ENCODE measurements around the gene CCDC197.

The CCDC197 gene

DNA sequence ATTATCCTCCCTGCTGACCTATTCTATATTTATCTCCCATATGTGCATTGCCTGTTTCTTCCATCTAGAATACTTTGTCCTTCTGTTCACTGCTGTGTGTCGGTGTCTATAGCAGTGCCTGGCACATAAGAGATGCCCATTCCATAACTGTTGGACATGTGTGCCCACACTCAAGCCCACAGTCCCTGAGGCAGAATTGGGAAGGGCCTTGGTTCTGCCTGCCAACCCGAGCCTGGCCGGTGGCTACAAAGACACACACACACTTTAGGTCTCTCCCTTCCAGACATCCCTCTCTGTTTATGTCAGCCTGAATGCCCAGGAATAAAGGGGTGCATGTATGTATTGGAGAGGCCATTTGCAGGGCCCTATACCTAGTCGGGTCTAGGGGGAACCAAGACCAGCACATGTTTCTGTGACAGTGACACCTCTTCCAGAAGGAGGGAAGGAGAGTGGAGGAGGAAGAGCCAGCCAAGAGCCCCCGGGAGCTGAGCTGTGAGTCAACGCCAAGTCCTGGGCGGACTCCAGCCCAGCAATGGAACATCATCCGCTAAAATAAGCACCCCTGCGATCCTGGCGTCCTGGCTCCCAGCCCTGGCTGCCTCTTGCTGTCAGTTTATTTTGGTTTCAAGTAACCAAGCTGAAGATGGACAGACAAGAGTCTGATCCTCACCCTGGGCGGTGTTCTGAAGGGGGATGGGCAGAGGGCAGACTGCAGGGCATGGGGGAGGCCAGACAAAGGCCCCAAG lies 16.5 kb upstream of the CCDC197 start:
- ATAC-seq = no peak

DNA sequence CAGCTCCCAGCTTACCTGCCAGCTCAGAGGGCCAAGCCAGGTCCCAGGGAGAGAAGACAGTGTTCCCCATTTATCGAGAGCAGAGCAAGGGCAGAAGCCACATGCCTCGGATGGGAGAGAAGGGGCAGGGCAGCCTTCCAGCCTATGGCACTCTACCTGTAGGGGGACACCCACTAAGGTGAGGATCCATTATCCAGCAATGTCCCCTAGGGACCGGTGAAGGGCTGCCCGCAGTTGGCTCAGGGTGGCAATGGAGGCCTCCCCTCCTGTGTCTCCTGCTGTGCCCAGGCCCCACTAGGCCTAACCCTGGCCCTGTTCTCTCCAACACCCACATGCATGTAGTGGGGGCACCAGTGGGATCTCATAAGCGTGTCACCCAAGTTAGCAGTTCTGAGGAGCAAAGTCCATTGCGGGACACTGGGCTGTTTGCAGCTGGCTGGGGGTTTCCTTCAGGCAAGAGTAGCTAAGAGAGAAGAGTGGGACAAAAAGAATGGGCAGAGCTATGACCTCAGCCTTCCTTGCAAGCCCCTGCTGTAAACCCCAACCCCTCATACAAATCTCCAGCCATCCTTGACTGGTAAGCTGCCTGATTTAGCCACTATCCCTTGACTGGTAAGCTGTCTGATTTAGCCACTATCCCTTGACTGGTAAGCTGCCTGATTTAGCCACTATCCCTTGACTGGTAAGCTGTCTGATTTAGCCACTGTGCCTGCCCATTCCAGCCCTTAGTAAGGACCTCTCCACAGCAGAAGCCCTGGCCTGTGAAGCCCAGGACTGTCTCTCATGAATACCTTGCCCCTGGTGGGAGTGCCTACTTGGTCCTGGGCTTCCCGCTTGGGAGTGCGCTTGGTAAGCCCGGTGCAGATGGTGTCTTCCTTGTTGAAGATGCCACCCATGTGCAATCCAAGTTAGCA lies 15.5 kb upstream of the CCDC197 start:
- ATAC-seq = no peak

DNA sequence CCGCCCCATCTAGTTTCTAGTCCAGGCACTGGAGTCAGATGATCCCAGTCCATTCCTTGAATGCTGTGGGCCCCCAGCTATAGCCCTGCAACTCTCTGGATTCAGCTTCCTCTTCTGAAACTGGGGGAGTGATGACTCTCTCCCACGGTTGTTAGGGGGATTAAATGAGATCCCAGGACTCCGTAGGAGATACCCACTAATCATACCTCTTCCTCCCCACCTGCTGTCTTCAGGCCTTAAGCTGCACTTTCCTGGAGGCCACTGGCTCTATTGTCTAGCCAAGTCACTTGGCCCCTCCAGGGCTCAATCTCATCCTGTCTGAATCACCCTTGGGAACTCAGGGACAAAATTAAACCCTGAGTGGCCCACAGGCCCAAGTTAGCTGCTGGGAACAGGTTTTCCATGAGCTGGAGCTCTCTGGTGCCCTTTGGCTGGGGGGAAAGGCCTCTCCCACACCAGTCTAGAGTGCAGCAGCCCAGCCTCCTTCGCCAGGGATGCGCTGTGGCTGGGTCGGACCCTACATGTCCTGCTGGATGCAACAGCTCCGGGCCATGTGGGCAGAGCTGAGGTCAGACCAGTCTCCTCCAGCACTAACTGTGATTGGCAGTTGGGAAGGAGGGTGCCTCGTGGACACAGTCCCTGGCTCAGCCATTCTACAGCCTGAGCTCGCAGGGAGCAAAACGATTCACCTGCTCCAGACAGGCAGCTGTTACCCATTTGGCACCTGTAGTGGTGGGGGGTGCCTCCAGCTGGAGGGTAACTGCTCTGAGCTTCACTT lies 14.7 kb upstream of the CCDC197 start:
- ATAC-seq = no peak

DNA sequence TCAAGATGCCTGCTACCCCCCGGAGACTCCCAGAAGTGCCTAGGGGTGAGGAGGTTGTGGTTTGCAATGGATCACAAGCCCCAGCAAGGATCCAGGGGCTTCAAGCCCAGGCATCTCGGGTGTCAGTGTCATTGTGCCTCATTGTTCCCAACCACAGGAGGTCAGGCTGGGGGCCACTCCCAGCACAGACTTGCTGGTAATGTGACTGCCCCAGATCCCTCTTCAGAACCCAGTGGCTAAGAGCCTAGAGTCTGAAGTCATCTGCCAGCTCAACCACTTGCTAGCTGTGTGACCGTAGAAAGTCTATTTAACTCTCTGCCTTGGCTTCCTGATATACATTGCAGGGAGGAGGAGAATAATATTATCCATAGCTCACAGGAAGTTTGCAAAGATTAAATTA lies 13.0 kb upstream of the CCDC197 start:
- ATAC-seq = no peak

DNA sequence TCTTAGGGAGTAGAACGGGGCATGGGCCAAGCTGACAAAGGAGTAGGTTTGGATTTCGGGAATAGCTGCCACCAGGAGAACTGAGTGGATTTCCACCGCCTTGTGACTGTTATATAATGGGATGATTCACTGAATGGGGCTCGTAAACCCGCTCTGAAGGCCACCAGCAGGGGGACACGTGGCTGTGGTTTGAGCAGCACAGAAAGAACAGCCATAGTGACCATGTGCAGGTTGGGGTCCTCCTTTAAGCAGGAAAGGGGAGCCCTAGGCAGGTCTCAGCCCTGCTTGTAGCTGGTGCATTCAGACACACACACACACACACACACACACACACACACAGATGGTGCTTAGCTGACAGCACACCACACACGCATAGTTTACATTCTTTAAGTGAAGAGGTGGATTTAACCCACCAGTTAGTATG lies 12.1 kb upstream of the CCDC197 start:
- ATAC-seq = no peak

DNA sequence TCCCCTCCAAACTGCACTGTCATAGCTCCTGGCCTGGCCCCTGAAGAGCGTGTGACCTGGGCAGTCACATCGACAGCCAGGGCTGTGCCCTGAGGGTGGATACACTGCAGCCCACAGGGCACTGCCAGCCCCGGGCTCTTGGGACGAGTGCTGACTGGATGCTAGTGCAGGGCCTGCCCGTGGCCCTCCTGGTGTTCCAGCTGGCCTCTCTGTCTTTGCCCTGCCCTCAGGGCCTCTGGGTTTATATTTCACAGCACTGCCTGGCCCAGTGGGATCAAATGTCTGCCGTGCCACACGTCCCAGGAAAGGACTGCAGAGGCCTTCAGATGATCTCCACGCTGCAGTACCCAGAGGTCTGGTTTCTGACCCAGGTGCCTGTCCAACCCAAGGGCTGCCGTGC lies 10.1 kb upstream of the CCDC197 start:
- ATAC-seq = no peak

DNA sequence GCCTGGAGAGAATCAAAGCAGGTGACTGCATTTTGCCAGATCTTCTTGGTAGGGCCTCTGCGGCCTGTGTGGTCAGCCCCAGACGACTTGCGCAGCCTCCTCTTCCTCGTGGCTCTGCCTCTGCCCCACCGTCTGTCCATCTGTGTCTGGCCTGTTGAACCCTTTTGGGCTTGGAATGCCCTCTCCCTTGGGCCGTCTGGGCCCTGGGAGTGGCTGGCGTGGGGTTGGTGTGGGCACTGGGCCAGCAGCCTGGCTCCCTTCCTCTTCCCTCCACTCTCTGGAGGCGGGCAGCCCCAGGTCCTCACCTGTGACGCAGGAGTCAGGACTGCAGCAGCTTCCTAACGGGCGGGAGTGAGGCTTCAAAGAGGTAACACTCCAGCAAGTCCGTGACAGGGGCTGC lies 9.7 kb upstream of the CCDC197 start:
- no peak for ATAC-seq

DNA sequence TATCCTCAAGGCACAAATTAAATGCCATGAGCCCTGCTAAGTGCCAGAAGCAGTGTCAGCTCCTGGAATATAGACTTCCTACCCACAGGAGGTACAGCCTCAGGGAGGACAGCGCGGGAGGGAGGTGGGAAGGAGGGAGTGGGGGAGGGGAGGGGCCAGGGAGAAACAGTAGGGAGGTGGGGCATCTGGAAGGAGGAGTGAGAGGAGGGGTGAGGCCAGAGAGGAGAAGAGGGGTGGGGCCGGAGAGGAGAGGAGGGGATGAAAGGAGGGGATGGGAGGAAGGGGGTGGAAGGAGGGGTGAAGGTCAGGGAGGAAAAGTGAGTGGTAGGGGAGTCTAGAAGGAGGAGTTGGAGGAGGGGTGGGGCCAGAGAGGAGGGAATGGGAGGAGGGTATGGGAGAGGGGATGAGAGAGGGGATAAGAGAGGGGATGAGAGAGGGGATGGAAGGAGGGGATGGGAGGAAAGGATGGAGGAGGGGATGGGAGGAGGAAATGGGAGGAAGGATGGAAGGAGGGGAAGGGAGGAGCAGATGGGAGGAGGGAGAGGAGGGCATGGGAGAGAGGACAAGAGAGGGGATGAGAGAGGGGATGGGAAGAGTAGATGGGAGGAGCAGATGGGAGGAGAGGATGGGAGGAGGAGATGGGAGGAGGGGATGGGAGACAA lies 9.2 kb upstream of the CCDC197 start:
- no peak for ATAC-seq

DNA sequence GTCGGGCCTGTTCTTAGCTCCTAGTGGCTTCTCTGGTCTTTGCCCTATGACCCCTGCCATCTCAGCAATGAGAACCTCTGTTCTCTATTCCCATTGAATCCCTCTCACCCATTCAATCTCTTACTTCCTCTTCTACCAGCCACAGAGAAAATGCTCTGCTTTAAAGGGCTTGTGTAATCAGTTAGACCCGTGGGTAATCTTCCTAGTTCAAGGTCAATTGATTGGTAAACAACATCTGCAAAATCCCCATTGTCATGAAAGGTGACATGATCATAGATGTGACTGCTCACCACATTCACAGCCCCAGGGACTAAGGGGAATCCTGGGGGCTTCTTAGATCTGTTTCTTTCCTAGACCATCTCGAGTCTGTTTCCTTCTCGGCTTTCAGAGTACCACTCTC lies 7.2 kb upstream of the CCDC197 start:
- no peak for ATAC-seq

DNA sequence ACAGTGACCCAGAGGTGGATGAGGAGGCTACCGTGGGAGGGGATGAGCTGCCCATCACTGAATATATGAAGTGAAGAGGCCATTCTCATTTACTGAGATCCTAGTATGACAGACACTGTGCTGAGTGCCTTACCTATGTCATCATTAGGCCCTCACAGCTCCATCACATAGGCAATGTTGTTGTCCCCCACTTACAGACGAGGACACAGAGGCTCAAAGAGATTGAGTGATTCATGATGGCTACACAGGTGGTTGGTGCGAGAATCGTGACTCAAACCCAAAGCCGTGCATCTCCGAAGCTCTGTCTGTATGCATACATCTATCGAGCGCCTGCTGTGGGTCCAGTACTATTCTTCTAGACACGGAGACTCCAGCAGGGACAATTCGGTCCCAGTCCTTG lies 5.9 kb upstream of the CCDC197 start:
- peak; percentile 30 to 39 for ATAC-seq

DNA sequence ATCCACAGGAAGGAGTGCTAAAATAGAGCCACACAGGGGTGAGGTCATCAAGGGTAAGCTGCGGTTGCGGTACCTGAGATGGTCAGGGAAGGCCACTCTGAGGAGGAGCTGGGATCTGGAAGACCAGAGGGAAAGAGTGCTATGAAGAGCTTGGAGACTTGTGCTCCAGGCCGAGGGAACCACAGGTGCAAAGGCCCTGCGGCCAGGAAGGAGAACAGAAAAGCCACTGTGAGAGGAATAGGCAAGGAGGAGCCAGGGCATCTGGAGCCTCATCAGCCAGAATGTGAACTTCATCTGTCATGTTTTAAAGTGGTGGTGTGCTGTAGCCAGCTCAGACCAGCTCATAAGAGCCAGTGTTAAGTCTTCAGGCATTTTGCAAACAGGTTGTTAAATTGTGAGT lies 5.5 kb upstream of the CCDC197 start:
- no peak for ATAC-seq

DNA sequence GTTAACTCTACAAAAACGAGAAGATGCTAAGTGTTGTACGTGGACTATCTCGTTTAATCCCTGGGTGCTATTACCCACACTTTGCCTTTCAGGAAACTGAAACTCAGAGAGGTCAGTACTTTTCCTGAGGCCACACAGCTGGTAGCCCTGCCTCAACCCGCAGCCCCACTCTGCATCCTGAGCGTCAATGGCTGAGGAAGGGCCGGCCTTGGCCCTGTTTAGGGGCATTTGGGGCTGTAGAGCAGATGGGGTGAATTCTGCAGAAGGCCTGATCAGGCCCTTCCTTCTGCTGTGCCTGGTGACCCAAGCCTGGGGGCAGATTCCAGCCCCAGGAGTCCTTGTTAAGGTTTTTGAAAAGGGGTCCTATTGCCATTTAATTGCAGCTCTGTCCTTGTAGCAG lies 3.7 kb upstream of the CCDC197 start:
- no peak for ATAC-seq

DNA sequence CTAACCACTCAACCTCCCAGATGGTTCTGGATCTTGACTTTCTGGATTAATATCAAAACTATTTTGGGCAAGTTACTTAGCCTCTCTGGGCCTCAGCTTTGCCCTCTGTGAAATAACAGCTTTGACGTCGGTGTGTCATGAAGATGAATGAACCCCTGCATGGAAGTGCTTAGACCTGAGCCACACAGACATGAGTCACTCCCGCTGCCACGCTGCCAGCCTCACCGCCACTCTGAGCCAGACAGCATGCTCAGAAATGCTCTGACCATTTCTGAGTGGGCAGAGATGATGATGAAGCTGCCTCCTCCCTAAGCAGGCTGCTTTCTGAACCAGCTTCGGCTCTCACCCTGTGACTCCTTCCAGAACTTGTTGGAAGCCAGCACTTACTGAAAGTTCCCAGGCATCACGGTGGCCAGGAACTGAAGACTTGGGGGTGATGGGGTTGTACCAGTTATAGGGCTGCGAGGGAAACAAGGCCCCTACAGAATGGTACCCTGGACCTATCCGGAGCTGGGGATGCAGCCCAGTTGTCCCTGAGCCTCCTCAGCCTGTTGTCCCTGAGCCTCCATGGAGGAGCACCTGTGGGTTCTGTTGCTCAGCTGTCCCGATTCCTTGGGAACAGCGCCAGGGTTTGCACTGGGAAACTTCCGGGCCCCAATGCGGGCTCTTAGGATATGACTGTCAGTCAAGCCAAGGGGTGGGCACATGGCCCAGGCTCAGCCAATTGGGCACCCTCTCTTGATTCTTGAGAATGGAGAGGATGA lies 2.0 kb upstream of the CCDC197 start:
- ATAC-seq = peak; percentile 92 to 96

DNA sequence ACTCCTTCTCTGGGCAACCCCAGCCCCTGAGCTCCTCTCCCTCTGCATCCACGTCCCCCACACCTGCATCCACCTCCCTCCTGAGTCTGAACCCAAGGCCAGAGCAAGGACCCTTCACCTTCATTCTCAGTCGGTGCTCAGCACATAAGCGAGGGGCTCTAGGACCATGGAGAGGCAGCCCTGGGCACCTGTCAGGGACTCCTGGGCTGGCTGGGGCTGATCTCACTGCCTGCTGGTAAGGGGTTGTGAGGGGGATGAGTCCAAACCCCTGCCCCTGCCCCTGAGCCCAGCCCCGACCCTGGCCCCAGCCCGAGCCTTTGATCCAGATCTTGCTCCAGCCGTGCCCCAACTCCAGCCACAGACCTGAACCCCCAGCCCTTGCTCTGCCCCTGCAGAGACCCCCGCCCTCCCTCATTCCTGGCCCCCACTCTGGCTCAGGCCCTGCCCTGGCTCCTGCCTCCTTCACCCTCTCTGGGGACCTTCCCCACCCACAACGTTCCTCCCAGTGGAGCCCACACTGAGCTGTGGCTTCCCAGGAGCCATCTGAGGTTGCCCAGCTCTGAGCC lies 888 bp upstream of the CCDC197 start:
- ATAC-seq = no peak

DNA sequence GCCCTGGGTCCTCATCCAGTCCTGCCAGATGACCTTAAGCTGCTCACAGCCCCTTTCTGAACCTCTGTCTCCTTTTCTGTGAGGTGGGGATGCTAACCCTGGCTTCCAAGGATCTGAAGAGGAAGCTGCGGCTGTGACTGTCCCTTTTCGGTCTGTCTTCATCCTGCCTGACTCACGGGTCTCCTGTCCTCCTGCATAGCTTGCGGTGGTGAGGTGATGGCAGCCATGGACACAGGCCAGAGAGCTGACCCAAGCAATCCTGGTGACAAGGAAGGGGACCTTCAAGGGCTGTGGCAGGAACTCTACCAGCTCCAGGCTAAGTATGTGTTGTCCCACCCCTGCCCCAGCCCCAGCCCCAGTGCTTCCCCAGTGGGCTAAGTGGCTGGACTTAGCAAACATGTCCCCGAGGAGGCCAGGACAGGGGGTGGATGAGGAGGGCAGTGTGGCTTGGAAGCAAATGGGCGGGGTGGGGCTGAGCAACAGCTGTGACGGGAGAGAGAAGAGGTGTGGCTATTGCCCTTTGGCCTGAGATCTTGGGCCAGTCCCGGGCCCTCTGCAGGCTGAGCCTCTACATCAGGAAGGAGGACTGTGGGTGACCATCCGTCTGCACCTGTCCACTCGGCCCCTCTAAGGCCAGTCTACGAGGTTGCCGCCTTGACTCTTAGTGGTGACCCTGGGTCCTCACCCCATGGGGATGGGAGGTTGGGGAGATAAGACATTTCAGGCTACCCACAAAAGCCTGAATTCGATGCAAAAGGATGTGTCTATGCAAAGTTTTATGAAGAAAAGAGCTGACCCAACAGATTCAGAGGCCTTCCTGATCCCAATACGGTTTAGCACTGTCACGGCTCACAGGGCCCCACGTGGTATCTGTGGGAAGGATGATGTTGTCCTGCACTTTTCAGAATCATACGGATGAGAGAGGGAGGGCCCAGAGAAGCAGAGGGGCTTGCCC lies 1.1 kb downstream of the CCDC197 start:
- no peak for ATAC-seq

DNA sequence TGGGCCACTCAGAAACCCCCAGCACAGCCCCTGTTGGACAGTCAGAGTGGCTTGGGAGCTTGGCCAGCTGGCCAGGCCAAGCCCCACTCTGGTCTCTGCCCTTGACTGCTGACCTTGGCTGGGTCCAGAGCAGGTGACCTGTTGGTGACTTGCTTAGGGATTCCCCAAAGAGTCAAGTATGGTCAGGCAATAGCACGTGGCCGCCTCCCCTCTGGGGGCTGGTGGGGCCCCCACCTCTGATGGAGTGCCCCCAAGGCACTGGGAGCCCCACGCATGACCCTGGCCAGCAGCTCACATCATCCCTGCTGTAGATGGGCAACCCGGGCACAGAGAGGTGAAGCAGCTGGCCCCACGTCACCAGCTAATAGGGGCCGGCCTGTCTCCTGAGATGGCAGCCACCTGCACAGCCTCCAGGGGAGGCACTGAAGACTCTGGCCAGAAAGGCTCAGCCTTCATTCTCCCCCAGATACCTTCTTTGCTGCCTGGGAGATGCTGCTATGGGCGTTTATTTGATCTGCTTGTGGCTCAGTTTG lies 1.8 kb downstream of the CCDC197 start:
- no peak for ATAC-seq

DNA sequence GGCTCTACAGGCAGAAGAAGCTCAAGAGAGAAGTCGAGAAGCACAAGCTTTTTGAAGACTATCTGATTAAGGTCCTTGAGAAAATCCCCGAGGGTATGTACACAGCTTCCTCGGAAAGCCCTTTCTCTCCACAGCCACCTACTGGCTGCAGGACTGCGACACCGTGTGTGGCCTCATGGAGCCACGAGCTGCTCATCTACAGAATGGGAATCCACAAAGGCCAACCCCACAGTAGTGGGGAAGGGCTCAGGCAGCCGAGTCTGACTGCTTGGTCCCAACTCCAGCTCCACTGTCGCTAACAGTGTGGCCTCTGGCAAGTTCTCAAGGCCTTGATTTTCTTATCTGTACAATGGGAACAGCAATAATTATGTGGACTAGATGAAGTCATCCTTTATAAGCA lies 2.5 kb downstream of the CCDC197 start:
- ATAC-seq = no peak

DNA sequence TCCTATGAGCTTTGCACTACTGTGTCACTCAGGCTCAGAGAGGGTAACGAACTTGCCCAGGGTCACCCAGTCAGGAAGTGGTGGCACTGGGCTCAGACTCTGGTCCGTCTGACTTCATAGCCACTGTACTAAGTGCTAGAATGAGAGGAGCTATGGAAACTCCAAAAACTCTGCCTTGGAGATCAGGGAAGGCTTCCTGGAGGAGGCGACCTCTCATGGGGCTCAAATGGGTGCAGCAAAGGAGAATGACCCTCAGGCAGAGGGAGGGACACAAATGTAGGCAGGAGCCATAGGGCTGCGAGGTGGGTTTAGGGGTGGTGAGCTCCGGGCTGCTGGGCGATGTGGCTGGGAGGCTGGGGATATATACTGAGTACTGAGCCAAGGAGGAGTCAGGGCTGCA lies 3.2 kb downstream of the CCDC197 start:
- ATAC-seq = no peak

DNA sequence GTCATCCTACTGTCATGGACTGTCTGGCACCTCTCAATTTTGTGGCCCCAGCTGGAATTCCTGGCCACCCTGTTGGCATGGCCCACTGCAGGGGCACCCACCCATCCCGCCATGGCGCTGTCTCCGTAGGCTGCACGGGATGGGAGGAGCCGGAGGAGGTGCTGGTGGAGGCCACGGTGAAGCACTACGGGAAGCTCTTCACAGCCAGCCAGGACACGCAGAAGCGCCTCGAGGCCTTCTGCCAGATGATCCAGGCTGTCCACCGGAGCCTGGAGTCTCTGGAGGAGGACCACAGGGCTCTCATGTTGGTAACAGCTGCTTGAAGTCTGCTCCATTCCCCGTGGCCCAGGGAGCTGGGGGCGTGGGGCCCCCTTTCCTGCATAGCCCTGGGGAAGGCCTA lies 3.9 kb downstream of the CCDC197 start:
- no peak for ATAC-seq

All from activated CD4-positive, CD25-positive, alpha-beta regulatory T cell treated with anti-CD3 and anti-CD28 coated beads, Interleukin-2, amount 50 U/mL, for 24 hours (primary cell).